ENCODE measurements around the gene EFEMP1. TPM values are rescaled to one million over a fixed set of nuclear protein-coding genes. Genes with fewer than 3 reads are reported as not detected.
"Not testable (repeated sequence)": the region's sequence is repeated elsewhere in the genome, so short reads cannot be mapped to it uniquely, and the experiment has no call there.

Gene EFEMP1
- total RNA-seq, 1 donor = 1,564 TPM

DNA sequence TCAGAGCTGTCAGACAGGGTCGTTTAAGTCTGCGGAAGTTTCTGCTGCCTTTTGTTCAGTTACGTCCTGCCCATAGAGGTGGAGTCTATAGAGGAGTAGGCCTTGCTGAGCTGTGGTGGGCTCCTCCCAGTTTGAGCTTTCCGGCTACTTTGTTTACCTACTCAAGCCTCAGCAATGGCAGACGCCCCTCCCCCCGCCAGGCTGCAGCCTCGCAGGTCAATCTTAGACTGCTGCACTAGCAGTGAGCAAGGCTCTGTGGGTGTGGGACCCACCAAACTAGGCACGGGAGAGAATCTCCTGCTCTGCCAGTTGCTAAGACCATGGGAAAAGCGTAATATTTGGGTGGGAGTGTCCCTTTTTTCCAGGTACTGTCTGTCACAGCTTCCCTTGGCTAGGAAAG, 86.5 kb downstream of the EFEMP1 start:
- no peaks in the 10 kb centered on the region for H3K79me2 ChIP-seq (ENCODE audit: insufficient read depth, low read length)
- H4K20me1 ChIP-seq (ENCODE audit: insufficient read depth, low read length) = no peaks in the 10 kb centered on the region
- no peaks in the 10 kb centered on the region for H3K36me3 ChIP-seq (ENCODE audit: insufficient read depth, low read length)
- no peak for DNase-seq (ENCODE audit: insufficient read length, low spot score, missing footprints)
- no peak overlapping the region for H3K4me2 ChIP-seq (ENCODE audit: insufficient read depth, low read length)
- peaks cover 11% of the 10 kb centered on the region for H3K4me1 ChIP-seq (ENCODE audit: insufficient read depth, low read length)
- no peak overlapping the region for H3K27ac ChIP-seq (ENCODE audit: low read depth, low read length)
- TF ChIP-seq, protein P1, sequence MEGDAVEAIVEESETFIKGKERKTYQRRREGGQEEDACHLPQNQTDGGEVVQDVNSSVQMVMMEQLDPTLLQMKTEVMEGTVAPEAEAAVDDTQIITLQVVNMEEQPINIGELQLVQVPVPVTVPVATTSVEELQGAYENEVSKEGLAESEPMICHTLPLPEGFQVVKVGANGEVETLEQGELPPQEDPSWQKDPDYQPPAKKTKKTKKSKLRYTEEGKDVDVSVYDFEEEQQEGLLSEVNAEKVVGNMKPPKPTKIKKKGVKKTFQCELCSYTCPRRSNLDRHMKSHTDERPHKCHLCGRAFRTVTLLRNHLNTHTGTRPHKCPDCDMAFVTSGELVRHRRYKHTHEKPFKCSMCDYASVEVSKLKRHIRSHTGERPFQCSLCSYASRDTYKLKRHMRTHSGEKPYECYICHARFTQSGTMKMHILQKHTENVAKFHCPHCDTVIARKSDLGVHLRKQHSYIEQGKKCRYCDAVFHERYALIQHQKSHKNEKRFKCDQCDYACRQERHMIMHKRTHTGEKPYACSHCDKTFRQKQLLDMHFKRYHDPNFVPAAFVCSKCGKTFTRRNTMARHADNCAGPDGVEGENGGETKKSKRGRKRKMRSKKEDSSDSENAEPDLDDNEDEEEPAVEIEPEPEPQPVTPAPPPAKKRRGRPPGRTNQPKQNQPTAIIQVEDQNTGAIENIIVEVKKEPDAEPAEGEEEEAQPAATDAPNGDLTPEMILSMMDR (IDR thresholded peaks at IDR 0.05; ENCODE audit: extremely low read depth, low read depth, low read length) = no peak
- no peak overlapping the region for H2AFZ ChIP-seq (ENCODE audit: low read length)
- H3K4me3 ChIP-seq (ENCODE audit: insufficient read depth, low read length) = no peak overlapping the region
- no peaks in the 10 kb centered on the region for H3K9me3 ChIP-seq (ENCODE audit: low read depth, low read length)
- no peaks in the 10 kb centered on the region for H3K27me3 ChIP-seq (ENCODE audit: insufficient read depth, low read length)

DNA sequence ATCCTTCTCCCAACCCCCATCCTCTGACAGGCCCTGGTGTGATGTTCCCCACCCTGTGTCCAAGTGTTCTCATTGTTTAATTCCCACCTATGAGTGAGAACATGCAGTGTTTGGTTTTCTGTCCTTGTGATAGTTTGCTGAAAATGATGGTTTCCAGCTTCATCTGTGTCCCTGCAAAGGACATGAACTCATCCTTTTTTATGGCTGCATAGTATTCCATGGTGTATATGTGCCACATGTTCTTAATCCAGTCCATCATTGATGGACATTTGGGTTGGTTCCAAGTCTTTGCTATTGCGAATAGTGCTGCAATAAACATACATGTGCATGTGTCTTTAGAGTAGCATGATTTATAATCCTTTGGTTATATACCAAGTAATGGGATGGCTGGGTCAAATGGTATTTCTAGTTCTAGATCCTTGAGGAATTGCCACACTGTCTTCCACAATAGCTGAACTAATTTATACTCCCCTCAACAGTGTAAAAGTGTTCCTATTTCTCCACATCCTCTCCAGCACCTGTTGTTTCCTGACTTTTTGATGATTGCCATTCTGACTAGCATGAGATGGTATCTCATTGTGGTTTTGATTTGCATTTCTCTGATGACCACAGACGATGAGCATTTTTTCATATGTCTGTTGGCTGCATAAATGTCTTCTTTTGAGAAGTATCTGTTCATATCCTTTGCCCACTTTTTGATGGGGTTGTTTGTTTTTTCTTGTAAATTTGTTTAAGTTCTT, 91.7 kb downstream of the EFEMP1 start:
- H3K9me3 ChIP-seq (ENCODE audit: low read depth, low read length); DNase-seq (ENCODE audit: insufficient read length, low spot score, missing footprints); H3K36me3 ChIP-seq (ENCODE audit: insufficient read depth, low read length); H3K4me2 ChIP-seq (ENCODE audit: insufficient read depth, low read length); H3K27ac ChIP-seq (ENCODE audit: low read depth, low read length); H3K79me2 ChIP-seq (ENCODE audit: insufficient read depth, low read length); H3K4me1 ChIP-seq (ENCODE audit: insufficient read depth, low read length); H3K4me3 ChIP-seq (ENCODE audit: insufficient read depth, low read length); H3K27me3 ChIP-seq (ENCODE audit: insufficient read depth, low read length); H4K20me1 ChIP-seq (ENCODE audit: insufficient read depth, low read length); H2AFZ ChIP-seq (ENCODE audit: low read length): not testable (repeated sequence)

DNA sequence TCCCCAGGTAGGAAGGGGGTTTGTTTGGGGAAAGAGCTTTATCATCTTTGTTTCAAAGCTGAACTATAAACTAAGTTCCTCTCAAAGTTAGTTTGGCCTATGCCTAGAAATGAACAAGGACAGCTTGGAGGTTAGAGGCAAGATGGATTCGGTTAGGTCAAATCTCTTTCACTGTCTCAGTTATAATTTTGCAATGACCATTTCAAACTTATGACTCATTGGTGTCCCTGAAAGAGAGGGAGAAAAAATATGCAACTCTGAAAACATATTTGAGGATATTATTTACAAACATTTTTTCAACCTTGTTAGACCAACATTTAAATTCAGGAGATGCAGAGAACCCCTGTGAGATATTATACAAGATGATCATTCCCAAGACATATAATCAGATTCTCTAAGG, 95.7 kb downstream of the EFEMP1 start:
- Histone ChIP-seq H3K4me1 (ENCODE audit: insufficient read depth, low read length) (peaks cover 7% of the 10 kb centered on the region), H2AFZ (ENCODE audit: low read length) (no peak overlapping the region), H3K4me3 (ENCODE audit: insufficient read depth, low read length) (no peak overlapping the region), H3K79me2 (ENCODE audit: insufficient read depth, low read length) (no peaks in the 10 kb centered on the region), H3K4me2 (ENCODE audit: insufficient read depth, low read length) (no peak overlapping the region), H3K36me3 (ENCODE audit: insufficient read depth, low read length) (no peaks in the 10 kb centered on the region), H3K27ac (ENCODE audit: low read depth, low read length) (no peak overlapping the region), H3K9me3 (ENCODE audit: low read depth, low read length) (no peaks in the 10 kb centered on the region), H3K27me3 (ENCODE audit: insufficient read depth, low read length) (no peaks in the 10 kb centered on the region), H4K20me1 (ENCODE audit: insufficient read depth, low read length) (no peaks in the 10 kb centered on the region)
- TF ChIP-seq, protein P1 (IDR thresholded peaks at IDR 0.05; ENCODE audit: extremely low read depth, low read depth, low read length) = no peak
- DNase-seq (ENCODE audit: insufficient read length, low spot score, missing footprints) = no peak

DNA sequence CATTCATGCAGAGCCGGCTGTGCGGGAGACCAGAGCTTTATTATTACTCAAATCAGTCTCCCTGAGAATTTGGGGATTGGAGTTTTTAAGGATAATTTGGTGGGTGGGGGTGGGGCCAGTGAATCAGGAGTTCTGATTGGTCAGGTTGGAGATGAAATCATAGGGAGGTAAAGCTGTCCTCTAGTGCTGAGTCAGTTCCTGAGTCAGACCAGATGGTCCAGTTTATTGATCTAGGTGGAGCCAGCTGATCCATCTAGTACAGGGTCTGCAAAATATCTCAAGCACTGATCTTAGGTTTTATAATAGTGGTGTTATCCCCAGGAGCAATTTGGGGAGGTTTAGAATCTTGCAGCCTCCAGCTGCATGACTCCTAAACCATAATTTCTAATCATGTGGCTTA, 96.2 kb downstream of the EFEMP1 start:
- not testable (repeated sequence) for DNase-seq (ENCODE audit: insufficient read length, low spot score, missing footprints); H3K36me3 ChIP-seq (ENCODE audit: insufficient read depth, low read length); H3K4me1 ChIP-seq (ENCODE audit: insufficient read depth, low read length); H3K4me3 ChIP-seq (ENCODE audit: insufficient read depth, low read length); H2AFZ ChIP-seq (ENCODE audit: low read length); H4K20me1 ChIP-seq (ENCODE audit: insufficient read depth, low read length); H3K27me3 ChIP-seq (ENCODE audit: insufficient read depth, low read length); H3K27ac ChIP-seq (ENCODE audit: low read depth, low read length); H3K9me3 ChIP-seq (ENCODE audit: low read depth, low read length); H3K4me2 ChIP-seq (ENCODE audit: insufficient read depth, low read length); H3K79me2 ChIP-seq (ENCODE audit: insufficient read depth, low read length)

DNA sequence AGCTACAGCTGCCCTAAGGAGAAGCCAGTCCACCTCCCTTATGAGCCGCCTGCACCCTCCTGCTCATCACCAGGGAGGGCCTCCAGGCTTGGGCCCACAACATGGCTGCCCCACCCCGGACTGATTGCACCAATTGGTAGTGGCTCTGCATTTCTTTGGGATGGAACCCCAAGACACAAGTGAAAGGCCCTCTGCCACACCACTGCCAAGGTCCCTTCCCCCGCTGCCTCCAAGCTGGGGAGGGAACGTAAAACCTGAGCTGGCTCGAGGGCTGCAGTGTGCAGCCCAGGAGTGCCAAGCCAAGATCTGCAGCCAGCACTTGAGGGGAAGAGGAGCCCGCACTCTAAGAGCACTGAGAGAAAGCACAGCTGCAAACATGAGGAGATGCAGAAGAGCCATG, 97.3 kb downstream of the EFEMP1 start:
- TF ChIP-seq, protein P1 (IDR thresholded peaks at IDR 0.05; ENCODE audit: extremely low read depth, low read depth, low read length) = no peak
- Histone ChIP-seq H3K27me3 (ENCODE audit: insufficient read depth, low read length) (no peaks in the 10 kb centered on the region), H3K4me3 (ENCODE audit: insufficient read depth, low read length) (no peak overlapping the region), H3K79me2 (ENCODE audit: insufficient read depth, low read length) (no peaks in the 10 kb centered on the region), H3K36me3 (ENCODE audit: insufficient read depth, low read length) (no peaks in the 10 kb centered on the region), H2AFZ (ENCODE audit: low read length) (no peak overlapping the region), H4K20me1 (ENCODE audit: insufficient read depth, low read length) (no peaks in the 10 kb centered on the region), H3K27ac (ENCODE audit: low read depth, low read length) (no peak overlapping the region), H3K4me2 (ENCODE audit: insufficient read depth, low read length) (no peak overlapping the region), H3K4me1 (ENCODE audit: insufficient read depth, low read length) (peaks cover 7% of the 10 kb centered on the region), H3K9me3 (ENCODE audit: low read depth, low read length) (no peaks in the 10 kb centered on the region)
- DNase-seq (ENCODE audit: insufficient read length, low spot score, missing footprints) = no peak
